Ishikawa (cell line): Measurements from ENCODE around the gene LRIT2.

ENCODE experiments used
- CEBPB ChIP-seq: IDR thresholded peaks from 2 replicates; pipeline ENCODE4 v1.6.1; 2012
- CREB1 ChIP-seq: IDR thresholded peaks from 2 replicates; pipeline ENCODE4 v1.6.1; 2012; ENCODE audit warnings: low read depth
- EGR1 ChIP-seq: IDR thresholded peaks from 2 replicates; pipeline ENCODE4 v1.6.1; 2012
- FOXM1 ChIP-seq: IDR thresholded peaks from 2 replicates; pipeline ENCODE4 v1.6.1; 2012; ENCODE audit warnings: low read depth, borderline replicate concordance
- NFIC ChIP-seq: IDR thresholded peaks from 2 replicates; pipeline ENCODE4 v1.6.1; 2012
- RAD21 ChIP-seq: IDR thresholded peaks from 2 replicates; pipeline ENCODE4 v1.6.1; 2012; ENCODE audit warnings: low read depth
- TCF12 ChIP-seq: IDR thresholded peaks from 2 replicates; pipeline ENCODE4 v1.6.1; 2012; ENCODE audit warnings: low read depth
- TEAD4 ChIP-seq: IDR thresholded peaks from 2 replicates; pipeline ENCODE4 v1.6.1; 2012
- YY1 ChIP-seq: IDR thresholded peaks from 2 replicates; pipeline ENCODE4 v1.6.1; 2012; ENCODE audit warnings: low read depth
- ZBTB7A ChIP-seq: IDR thresholded peaks from 2 replicates; pipeline ENCODE4 v1.6.1; 2012; ENCODE audit warnings: low read depth
- TF ChIP-seq, protein P1 (sequence below): IDR thresholded peaks from 2 replicates; pipeline ENCODE4 v1.6.1; 2012; ENCODE audit warnings: low read depth, mild to moderate bottlenecking

The LRIT2 gene

DNA sequence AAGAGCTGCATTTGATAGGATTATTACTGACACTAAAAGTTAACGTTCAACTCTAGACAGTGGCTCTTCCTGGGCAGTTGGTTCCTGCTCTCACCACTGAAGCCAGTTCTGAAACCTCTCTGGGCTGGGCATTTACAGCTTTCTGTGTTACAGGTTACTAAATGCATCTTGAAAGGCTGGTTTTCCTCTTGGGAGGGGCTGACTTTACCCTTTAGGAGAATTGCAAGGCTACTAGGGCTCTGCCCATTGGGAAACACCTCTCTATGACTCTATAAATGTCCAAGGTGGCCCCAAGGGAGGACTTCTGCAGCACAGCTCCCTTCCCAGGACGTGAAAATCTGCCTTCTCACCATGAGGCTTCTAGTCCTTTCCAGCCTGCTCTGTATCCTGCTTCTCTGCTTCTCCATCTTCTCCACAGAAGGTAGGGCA is 51.8 kb downstream of the LRIT2 start, which contains the start of gene GPR15LG:
Gene GPR15LG (plus strand): TSS at position 301 of the 429 bp plus-strand sequence. CDS start 51 bp downstream, at position 352.
- TF ChIP-seq TCF12 (no peak), TEAD4 (no peak), ZBTB7A (no peak), EGR1 (no peak), FOXM1 (no peak), CEBPB (no peak)
- TF ChIP-seq, protein P1, sequence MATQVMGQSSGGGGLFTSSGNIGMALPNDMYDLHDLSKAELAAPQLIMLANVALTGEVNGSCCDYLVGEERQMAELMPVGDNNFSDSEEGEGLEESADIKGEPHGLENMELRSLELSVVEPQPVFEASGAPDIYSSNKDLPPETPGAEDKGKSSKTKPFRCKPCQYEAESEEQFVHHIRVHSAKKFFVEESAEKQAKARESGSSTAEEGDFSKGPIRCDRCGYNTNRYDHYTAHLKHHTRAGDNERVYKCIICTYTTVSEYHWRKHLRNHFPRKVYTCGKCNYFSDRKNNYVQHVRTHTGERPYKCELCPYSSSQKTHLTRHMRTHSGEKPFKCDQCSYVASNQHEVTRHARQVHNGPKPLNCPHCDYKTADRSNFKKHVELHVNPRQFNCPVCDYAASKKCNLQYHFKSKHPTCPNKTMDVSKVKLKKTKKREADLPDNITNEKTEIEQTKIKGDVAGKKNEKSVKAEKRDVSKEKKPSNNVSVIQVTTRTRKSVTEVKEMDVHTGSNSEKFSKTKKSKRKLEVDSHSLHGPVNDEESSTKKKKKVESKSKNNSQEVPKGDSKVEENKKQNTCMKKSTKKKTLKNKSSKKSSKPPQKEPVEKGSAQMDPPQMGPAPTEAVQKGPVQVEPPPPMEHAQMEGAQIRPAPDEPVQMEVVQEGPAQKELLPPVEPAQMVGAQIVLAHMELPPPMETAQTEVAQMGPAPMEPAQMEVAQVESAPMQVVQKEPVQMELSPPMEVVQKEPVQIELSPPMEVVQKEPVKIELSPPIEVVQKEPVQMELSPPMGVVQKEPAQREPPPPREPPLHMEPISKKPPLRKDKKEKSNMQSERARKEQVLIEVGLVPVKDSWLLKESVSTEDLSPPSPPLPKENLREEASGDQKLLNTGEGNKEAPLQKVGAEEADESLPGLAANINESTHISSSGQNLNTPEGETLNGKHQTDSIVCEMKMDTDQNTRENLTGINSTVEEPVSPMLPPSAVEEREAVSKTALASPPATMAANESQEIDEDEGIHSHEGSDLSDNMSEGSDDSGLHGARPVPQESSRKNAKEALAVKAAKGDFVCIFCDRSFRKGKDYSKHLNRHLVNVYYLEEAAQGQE: no peak

DNA sequence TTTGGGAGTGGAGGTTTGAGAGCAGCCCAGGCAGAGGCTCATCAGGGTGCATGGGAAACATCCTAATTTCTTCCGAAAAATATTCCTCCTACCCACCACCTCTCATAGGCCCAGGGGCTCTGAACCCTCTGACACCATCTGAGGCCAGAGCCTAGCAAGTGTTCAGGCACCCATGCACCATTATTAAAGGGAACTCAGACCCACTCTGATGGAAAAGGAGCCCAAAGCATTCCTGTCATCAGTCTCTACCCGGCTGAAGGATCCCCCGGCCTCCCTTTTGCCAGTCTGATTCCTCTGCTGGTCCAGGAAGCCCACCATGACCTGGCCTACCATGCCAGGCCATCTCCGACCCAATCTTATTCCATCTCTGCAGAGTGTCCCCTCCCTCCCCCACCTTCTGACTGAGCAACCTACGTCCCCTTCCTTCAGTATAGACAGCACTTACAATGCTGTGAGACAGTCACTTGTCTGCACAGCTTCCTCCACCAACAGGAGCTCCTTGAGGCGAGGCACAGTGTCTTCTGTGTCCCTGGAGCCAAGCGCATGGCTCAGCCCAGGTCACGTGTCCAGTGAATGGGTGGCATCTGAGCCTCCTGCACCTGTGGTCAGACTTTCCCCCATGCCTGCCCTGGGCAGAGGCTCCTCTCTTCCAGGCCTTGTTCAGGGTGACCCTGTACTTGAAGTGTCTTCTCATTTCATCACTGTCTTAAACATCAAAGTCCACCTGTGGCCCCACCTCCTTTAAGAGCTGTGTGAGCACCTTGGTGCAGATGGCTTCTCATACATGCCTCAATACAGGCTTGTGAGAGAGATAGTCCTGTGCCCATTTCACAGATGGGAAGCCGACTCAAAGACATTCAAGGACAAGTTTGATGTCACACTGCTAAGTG is 52.6 kb downstream of the LRIT2 start:
- no peak for TF ChIP-seq NFIC
- no peak for TF ChIP-seq FOXM1
- TF ChIP-seq TCF12: no peak
- TF ChIP-seq RAD21: no peak
- TF ChIP-seq YY1: no peak
- no peak for TF ChIP-seq ZBTB7A
- no peak for TF ChIP-seq CREB1
